K562 (cell line): Measurements from ENCODE around the gene DLG4. TPM values are rescaled to one million over a fixed set of nuclear protein-coding genes. Genes with fewer than 3 reads are reported as not detected.
A peak's percentile ranks its signal among the peaks of the same experiment; 100 is the strongest.

Experiments used
- CHD1 ChIP-seq: fragments of 200-600 bp; sonication (generic); IDR thresholded peaks from one replicate; pipeline ENCODE4 v1.6.1; 2012; ENCODE audit warnings: mild to moderate bottlenecking, moderate library complexity, low read length, inconsistent platforms
- CTCF ChIP-seq, 3 experiments: IDR thresholded peaks in 2 of 3; conservative IDR thresholded peaks in 1 of 3; 2 replicates each; pipeline ENCODE4 v1.5.1; 2011 to 2012; ENCODE audit warnings: low read length in 3 of 3, mild to moderate bottlenecking in 3 of 3, control low read depth in 2 of 3, improper control_type of control experiment in 1 of 3, inconsistent platforms in 1 of 3, low read depth in 1 of 3, mixed read lengths in 1 of 3, moderate library complexity in 1 of 3; ENCODE audit not compliant: insufficient read depth in 2 of 3
- EGR1 ChIP-seq: fragments of 450-650 bp; conservative IDR thresholded peaks from 2 replicates; pipeline ENCODE4 v1.6.1; 2017; ENCODE audit warnings: mild to moderate bottlenecking
- HDAC3 ChIP-seq: fragments of 450-650 bp; IDR thresholded peaks from 2 replicates; pipeline ENCODE4 v1.6.1; 2018; ENCODE audit warnings: borderline replicate concordance, mild to moderate bottlenecking, moderate library complexity; ENCODE audit not compliant: partially characterized antibody
- HNRNPLL ChIP-seq: fragments of 200-400 bp; formaldehyde crosslinking; IDR thresholded peaks from 2 replicates; pipeline ENCODE4 v1.6.1; 2017; ENCODE audit warnings: low read length, low read depth, mild to moderate bottlenecking; ENCODE audit not compliant: poor library complexity, severe bottlenecking
- KAT7 ChIP-seq: sonication (generic); formaldehyde crosslinking; IDR thresholded peaks from 2 replicates; pipeline ENCODE4 v1.8.0; 2022; ENCODE audit warnings: missing genetic modification reagents, mild to moderate bottlenecking, borderline replicate concordance
- MAFG ChIP-seq: fragments of 450-650 bp; conservative IDR thresholded peaks from 2 replicates; pipeline ENCODE4 v1.6.1; 2016; ENCODE audit warnings: missing genetic modification characterization, missing compliant biosample characterization
- NFATC3 ChIP-seq: fragments of 450-650 bp; IDR thresholded peaks from 2 replicates; pipeline ENCODE4 v1.6.1; 2017; ENCODE audit warnings: mild to moderate bottlenecking
- NFRKB ChIP-seq: fragments of 450-650 bp; IDR thresholded peaks from 2 replicates; pipeline ENCODE4 v1.6.1; 2016; ENCODE audit warnings: low read depth
- RBM22 ChIP-seq: fragments of 200-400 bp; formaldehyde crosslinking; IDR thresholded peaks from 2 replicates; pipeline ENCODE4 v1.6.1; 2018; ENCODE audit warnings: low read length, low read depth; ENCODE audit not compliant: poor library complexity, severe bottlenecking
- RUNX1 ChIP-seq: sonication (generic); IDR thresholded peaks from 2 replicates; pipeline ENCODE4 v1.6.1; 2016; ENCODE audit warnings: antibody characterized with exemption, low read depth
- SFPQ ChIP-seq: fragments of 200-400 bp; formaldehyde crosslinking; IDR thresholded peaks from 2 replicates; pipeline ENCODE4 v1.6.1; 2017; ENCODE audit warnings: mild to moderate bottlenecking, low read depth, low read length, moderate library complexity
- SIN3B ChIP-seq: fragments of 450-650 bp; IDR thresholded peaks from 2 replicates; pipeline ENCODE4 v1.6.1; 2017; ENCODE audit warnings: low read depth, mild to moderate bottlenecking, moderate library complexity
- TCF7 ChIP-seq: sonication (generic); IDR thresholded peaks from 2 replicates; pipeline ENCODE4 v1.6.1; 2016; ENCODE audit warnings: antibody characterized with exemption, borderline replicate concordance
- THAP7 ChIP-seq: fragments of 250-450 bp; sonication (Bioruptor Pico); IDR thresholded peaks from 2 replicates; pipeline ENCODE4 v1.5.0; 2021
- polyA plus RNA-seq, 8 experiments: library from polyadenylated mRNA; depleted of rRNA in 4 of 8; stranded (reverse) in 5 of 8; unstranded in 3 of 8; fragments of >200 nt; fragmentation: Nextera tagmentation in 2 of 8; fragmentation: Illumina TruSeq in 1 of 8; extraction: Ambion mirVana in 2 of 8; extraction: Trizol in 1 of 8; gene quantifications; 2 replicates each; pipeline versions ENCODE4 v1.2.1 to v1.2.3, GENCODE V29; 2011 to 2014; ENCODE audit warnings: inconsistent platforms in 1 of 8, missing spikeins in 1 of 8
- total RNA-seq, 7 experiments: library from RNA; depleted of rRNA in 6 of 7; stranded (reverse); fragments of >200 nt in 6 of 7; fragmentation: Illumina TruSeq in 2 of 7; extraction: Trizol in 2 of 7; gene quantifications; 2 replicates each; pipeline versions ENCODE4 v1.2.1 to v1.2.3, GENCODE V29; 2011 to 2021; ENCODE audit warnings: low replicate concordance in 1 of 7
- TF ChIP-seq, protein P1 (sequence below): IDR thresholded peaks from 2 replicates; pipeline ENCODE4 v1.6.1; 2011; ENCODE audit not compliant: insufficient read length; ENCODE audit errors: extremely low read depth
- TF ChIP-seq, protein P2 (sequence below): fragments of 250-450 bp; sonication (Bioruptor Pico); IDR thresholded peaks from 2 replicates; pipeline ENCODE4 v1.8.0; 2021; ENCODE audit warnings: moderate library complexity, mild to moderate bottlenecking, inconsistent platforms
- TF ChIP-seq, protein P3 (sequence below): fragments of 250-450 bp; sonication (Bioruptor Pico); IDR thresholded peaks from 2 replicates; pipeline ENCODE4 v1.5.1; 2021; ENCODE audit warnings: mild to moderate bottlenecking

DLG4 gene
- total and polyA plus RNA-seq, 9 of the 15 experiments (the other 6 are each of a cell fraction or from before 2014, with no cell fraction given): 0.03 to 12.0 (median 4.1) TPM

- TF ChIP-seq MAFG (tag): no peak
- peak; percentile 84 for TF ChIP-seq NFRKB
- TF ChIP-seq RBM22: no peak
- TF ChIP-seq SFPQ: peak; percentile 69; the same call in 1 of the 2 replicates
- TF ChIP-seq KAT7 (CRISPR knock-in tag): peak; percentile 40; the same call in 1 of the 2 replicates
- TF ChIP-seq EGR1: peak; percentile 78
- TF ChIP-seq TCF7: peak; percentile 60; the same call in 1 of the 2 replicates
- TF ChIP-seq HDAC3: no peak
- peak in 2 of 3 experiments; percentile 8 to 12; a peak in 1 of 6 replicates for TF ChIP-seq CTCF (IDR thresholded peaks at IDR 0.05 in 2 of 3, conservative IDR thresholded peaks at IDR 0.05 in 1 of 3; ENCODE audit: insufficient read depth in 2 of 3, low read depth in 1 of 3, low read length in 3 of 3)
- TF ChIP-seq, protein P1, sequence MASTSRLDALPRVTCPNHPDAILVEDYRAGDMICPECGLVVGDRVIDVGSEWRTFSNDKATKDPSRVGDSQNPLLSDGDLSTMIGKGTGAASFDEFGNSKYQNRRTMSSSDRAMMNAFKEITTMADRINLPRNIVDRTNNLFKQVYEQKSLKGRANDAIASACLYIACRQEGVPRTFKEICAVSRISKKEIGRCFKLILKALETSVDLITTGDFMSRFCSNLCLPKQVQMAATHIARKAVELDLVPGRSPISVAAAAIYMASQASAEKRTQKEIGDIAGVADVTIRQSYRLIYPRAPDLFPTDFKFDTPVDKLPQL: no peak
- 0 out of 2 replicates have a peak, but pooled peaks have one; percentile 71 for TF ChIP-seq THAP7 (CRISPR knock-in tag)
- peak; percentile 60; the same call in 1 of the 2 replicates for TF ChIP-seq SIN3B
- 0 out of 2 replicates have a peak, but pooled peaks have one; percentile 68 for TF ChIP-seq NFATC3
- TF ChIP-seq, protein P2, sequence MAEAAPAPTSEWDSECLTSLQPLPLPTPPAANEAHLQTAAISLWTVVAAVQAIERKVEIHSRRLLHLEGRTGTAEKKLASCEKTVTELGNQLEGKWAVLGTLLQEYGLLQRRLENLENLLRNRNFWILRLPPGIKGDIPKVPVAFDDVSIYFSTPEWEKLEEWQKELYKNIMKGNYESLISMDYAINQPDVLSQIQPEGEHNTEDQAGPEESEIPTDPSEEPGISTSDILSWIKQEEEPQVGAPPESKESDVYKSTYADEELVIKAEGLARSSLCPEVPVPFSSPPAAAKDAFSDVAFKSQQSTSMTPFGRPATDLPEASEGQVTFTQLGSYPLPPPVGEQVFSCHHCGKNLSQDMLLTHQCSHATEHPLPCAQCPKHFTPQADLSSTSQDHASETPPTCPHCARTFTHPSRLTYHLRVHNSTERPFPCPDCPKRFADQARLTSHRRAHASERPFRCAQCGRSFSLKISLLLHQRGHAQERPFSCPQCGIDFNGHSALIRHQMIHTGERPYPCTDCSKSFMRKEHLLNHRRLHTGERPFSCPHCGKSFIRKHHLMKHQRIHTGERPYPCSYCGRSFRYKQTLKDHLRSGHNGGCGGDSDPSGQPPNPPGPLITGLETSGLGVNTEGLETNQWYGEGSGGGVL (CRISPR knock-in tag): no peak
- TF ChIP-seq, protein P3, sequence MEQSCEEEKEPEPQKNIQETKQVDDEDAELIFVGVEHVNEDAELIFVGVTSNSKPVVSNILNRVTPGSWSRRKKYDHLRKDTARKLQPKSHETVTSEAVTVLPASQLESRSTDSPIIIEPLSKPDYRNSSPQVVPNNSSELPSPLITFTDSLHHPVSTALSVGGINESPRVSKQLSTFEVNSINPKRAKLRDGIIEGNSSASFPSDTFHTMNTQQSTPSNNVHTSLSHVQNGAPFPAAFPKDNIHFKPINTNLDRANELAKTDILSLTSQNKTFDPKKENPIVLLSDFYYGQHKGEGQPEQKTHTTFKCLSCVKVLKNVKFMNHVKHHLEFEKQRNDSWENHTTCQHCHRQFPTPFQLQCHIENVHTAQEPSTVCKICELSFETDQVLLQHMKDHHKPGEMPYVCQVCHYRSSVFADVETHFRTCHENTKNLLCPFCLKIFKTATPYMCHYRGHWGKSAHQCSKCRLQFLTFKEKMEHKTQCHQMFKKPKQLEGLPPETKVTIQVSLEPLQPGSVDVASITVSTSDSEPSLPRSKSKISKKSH: 0 out of 2 replicates have a peak, but pooled peaks have one; percentile 40
- peak; percentile 97 for TF ChIP-seq HNRNPLL
- no peak for TF ChIP-seq RUNX1
- no peak for TF ChIP-seq CHD1
Observed at GRCh38 chr17:7242717-7243452, 23.2 kb upstream of the DLG4 start (continued).
